ENCODE results near the gene NTM. TPM values are rescaled to one million over a fixed set of nuclear protein-coding genes. Genes with fewer than 3 reads are reported as not detected.

The NTM gene
- total RNA-seq, 2 donors from 2014 or later: 1.7 to 3.6 TPM

DNA sequence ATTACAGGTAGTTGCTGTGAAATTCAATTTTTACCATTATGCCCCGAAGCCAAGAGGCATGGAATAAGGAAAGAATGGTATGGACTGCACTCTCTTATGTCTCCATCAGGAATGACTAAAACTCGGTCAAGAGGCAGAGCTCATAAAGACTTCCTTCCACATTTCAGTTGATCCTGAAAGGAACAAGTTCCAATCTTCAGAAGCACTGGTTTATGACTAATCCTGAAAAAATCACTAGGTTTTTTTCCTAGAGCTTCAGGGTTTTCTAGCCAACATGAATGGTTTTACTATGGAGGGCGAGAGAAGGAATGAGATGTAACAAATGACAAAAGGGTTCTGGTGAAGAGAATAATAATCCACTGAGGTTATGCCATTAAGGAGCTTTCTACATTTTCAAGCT, 832.2 kb downstream of the NTM start:
- DNase-seq: no peak
- Histone ChIP-seq H3K9ac (ENCODE audit: extremely low read depth, low read length, poor library complexity, severe bottlenecking) (no peak overlapping the region), H3K27me3 (ENCODE audit: control insufficient read depth, insufficient read depth, low read length, poor library complexity, severe bottlenecking) (peaks cover 6% of the 10 kb centered on the region), H3K4me1 (ENCODE audit: control insufficient read depth, insufficient read depth, low read length) (peaks cover 3% of the 10 kb centered on the region), H3K4me3 (ENCODE audit: low read length) (no peak overlapping the region), H3K27ac (ENCODE audit: low read depth, low read length) (no peak overlapping the region), H3K9me3 (ENCODE audit: control insufficient read depth, low read length) (peaks cover 1% of the 10 kb centered on the region), H3K36me3 (ENCODE audit: control insufficient read depth, insufficient read depth, low read length) (no peaks in the 10 kb centered on the region)
- Mint-ChIP-seq H3K36me3 (ENCODE audit: low read depth) (no peaks in the 10 kb centered on the region), H3K27me3 (ENCODE audit: insufficient read depth) (peaks cover 2% of the 10 kb centered on the region), H3K27ac (no peak overlapping the region), H3K4me3 (no peak overlapping the region), H3K4me1 (no peaks in the 10 kb centered on the region), H3K9me3 (peaks cover 11% of the 10 kb centered on the region)
- 90 to 92% methylated on average over 3 of the region's 3 CpGs for WGBS, 2 experiments (ENCODE audit: insufficient coverage in 1 of 2, insufficient read length in 1 of 2)
- no peak for TF ChIP-seq CTCF (conservative IDR thresholded peaks at IDR 0.05)

DNA sequence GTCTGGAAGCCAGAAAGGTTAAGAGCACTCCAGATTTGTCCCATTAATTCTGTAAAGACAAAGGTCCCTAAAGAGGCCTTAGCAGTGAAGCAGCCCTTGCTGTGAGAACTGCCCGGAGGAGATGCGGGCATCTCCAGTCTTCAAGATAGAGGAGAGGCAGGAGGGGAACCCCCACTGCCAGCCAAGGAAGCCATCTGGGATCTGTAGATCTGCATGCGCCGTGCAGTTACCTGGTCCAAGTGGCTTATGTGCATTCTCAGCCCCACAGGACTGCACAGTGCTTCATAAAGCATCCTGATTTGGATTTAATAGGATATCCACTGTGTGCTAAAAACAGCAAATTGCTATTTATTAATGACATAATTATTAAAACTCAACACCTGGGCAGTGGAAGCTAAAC, 834.6 kb downstream of the NTM start:
- TF ChIP-seq CTCF (conservative IDR thresholded peaks at IDR 0.05): no peak
- Histone ChIP-seq H3K4me1 (ENCODE audit: control insufficient read depth, insufficient read depth, low read length) (peaks cover 3% of the 10 kb centered on the region), H3K4me3 (ENCODE audit: low read length) (no peak overlapping the region), H3K9ac (ENCODE audit: extremely low read depth, low read length, poor library complexity, severe bottlenecking) (no peak overlapping the region), H3K27me3 (ENCODE audit: control insufficient read depth, insufficient read depth, low read length, poor library complexity, severe bottlenecking) (peaks cover 6% of the 10 kb centered on the region), H3K9me3 (ENCODE audit: control insufficient read depth, low read length) (peaks cover 4% of the 10 kb centered on the region), H3K36me3 (ENCODE audit: control insufficient read depth, insufficient read depth, low read length) (no peaks in the 10 kb centered on the region), H3K27ac (ENCODE audit: low read depth, low read length) (no peak overlapping the region)
- Mint-ChIP-seq H3K9me3 (peaks cover 14% of the 10 kb centered on the region), H3K36me3 (ENCODE audit: low read depth) (no peaks in the 10 kb centered on the region), H3K4me3 (no peak overlapping the region), H3K27ac (no peak overlapping the region), H3K4me1 (no peaks in the 10 kb centered on the region), H3K27me3 (ENCODE audit: insufficient read depth) (peaks cover 2% of the 10 kb centered on the region)
- no peak for DNase-seq
- 90 to 100% methylated on average over 4 of the region's 4 CpGs for whole genome bisulfite sequencing, 2 experiments (ENCODE audit: insufficient coverage in 1 of 2, insufficient read length in 1 of 2)

DNA sequence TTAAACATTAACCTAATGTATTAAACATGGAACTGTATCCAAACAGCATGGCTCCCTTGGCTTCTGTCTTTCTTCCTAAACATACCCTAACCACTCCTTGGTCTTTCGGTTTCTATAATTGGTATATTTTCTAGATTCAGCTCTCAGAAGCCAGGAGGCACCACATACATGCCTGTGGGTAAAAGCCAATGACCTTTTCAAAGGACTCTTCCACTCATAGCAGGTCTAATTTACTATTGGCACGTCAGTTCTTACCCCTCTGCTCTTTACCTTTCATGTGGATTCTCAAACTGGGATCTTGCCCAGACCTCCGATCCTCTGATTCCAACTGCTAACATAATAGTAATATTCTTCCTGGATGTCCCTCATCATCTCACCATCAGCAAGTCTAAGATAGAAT, 835.1 kb downstream of the NTM start:
- H3K4me1 Mint-ChIP-seq: no peaks in the 10 kb centered on the region
- Histone ChIP-seq H3K9me3 (ENCODE audit: control insufficient read depth, low read length) (peaks cover 4% of the 10 kb centered on the region), H3K9ac (ENCODE audit: extremely low read depth, low read length, poor library complexity, severe bottlenecking) (no peak overlapping the region), H3K27me3 (ENCODE audit: control insufficient read depth, insufficient read depth, low read length, poor library complexity, severe bottlenecking) (peaks cover 6% of the 10 kb centered on the region), H3K4me3 (ENCODE audit: low read length) (no peak overlapping the region), H3K27ac (ENCODE audit: low read depth, low read length) (no peak overlapping the region), H3K4me1 (ENCODE audit: control insufficient read depth, insufficient read depth, low read length) (peaks cover 3% of the 10 kb centered on the region), H3K36me3 (ENCODE audit: control insufficient read depth, insufficient read depth, low read length) (no peaks in the 10 kb centered on the region)
- no peaks in the 10 kb centered on the region for H3K36me3 Mint-ChIP-seq (ENCODE audit: low read depth)
- WGBS, 2 experiments (ENCODE audit: insufficient coverage in 1 of 2, insufficient read length in 1 of 2): 79 to 94% methylated on average over 2 of the region's 3 CpGs
- TF ChIP-seq CTCF (conservative IDR thresholded peaks at IDR 0.05): no peak
- DNase-seq: no peak
- H3K27me3 Mint-ChIP-seq (ENCODE audit: insufficient read depth): peaks cover 2% of the 10 kb centered on the region
- H3K27ac Mint-ChIP-seq: no peak overlapping the region
- H3K9me3 Mint-ChIP-seq: peaks cover 14% of the 10 kb centered on the region
- no peak overlapping the region for H3K4me3 Mint-ChIP-seq
